Mammary epithelial cell (primary cell): ENCODE measurements around the gene ABCB9.

Source experiments
- CTCF ChIP-seq, 2 donors: IDR thresholded peaks in 1 of 2; conservative IDR thresholded peaks in 1 of 2; 2 replicates each; pipeline ENCODE4 v1.5.1; 2011 to 2012; ENCODE audit warnings: inconsistent platforms in 2 of 2, low read length in 2 of 2, mild to moderate bottlenecking in 2 of 2, control low read depth in 1 of 2, low read depth in 1 of 2; ENCODE audit not compliant: insufficient read depth in 1 of 2; ENCODE audit errors: extremely low read depth in 1 of 2
- EZH2 ChIP-seq: IDR thresholded peaks from 2 replicates; pipeline ENCODE4 v1.6.1; 2012; ENCODE audit warnings: low read length, inconsistent platforms, borderline replicate concordance

GRCh38 chr12:122917507-122918121, 48.6 kb downstream of the ABCB9 start:
- TF ChIP-seq CTCF (conservative IDR thresholded peaks at IDR 0.05 in 1 of 2, IDR thresholded peaks at IDR 0.05 in 1 of 2; ENCODE audit: extremely low read depth in 1 of 2, insufficient read depth in 1 of 2, low read depth in 1 of 2, low read length in 2 of 2): no peak
- no peak for TF ChIP-seq EZH2
